ENCODE measurements around the gene RHBDD2. TPM values are rescaled to one million over a fixed set of nuclear protein-coding genes. Genes with fewer than 3 reads are reported as not detected.
"Not testable (repeated sequence)": the region's sequence is repeated elsewhere in the genome, so short reads cannot be mapped to it uniquely, and the experiment has no call there.

Gene RHBDD2
- total RNA-seq, 4 donors from 2014 or later = 35.5 to 76.9 (median 57.6) TPM

GRCh38 chr7:75889826-75890225 lies 11.0 kb downstream of the RHBDD2 start:
- Histone ChIP-seq H3K27ac (no peak overlapping the region), H3K27me3 (no peaks in the 10 kb centered on the region), H3K9me3 (no peaks in the 10 kb centered on the region), H3K4me1 (peaks cover 0 to 11% (median 0%) of the 10 kb centered on the region in 4 donors), H3K36me3 (peaks cover 0 to 36% (median 0%) of the 10 kb centered on the region in 3 donors), H3K4me3 (no peak overlapping the region)
- DNase-seq = no peak
- no peak for TF ChIP-seq POLR2A (IDR thresholded peaks at IDR 0.05)
- TF ChIP-seq CTCF (IDR thresholded peaks at IDR 0.05) = no peak

GRCh38 chr7:75891237-75891636 lies 12.4 kb downstream of the RHBDD2 start:
- not testable (repeated sequence) for H3K9me3 ChIP-seq, H3K4me1 ChIP-seq, DNase-seq, H3K27me3 ChIP-seq, H3K27ac ChIP-seq, H3K4me3 ChIP-seq
- peaks cover 0 to 22% (median 0%) of the 10 kb centered on the region in 3 donors for H3K36me3 ChIP-seq

- Histone ChIP-seq H3K4me3 (no peak overlapping the region), H3K27me3 (no peaks in the 10 kb centered on the region), H3K9me3 (no peaks in the 10 kb centered on the region), H3K4me1 (peaks cover 0 to 8% (median 0%) of the 10 kb centered on the region in 4 donors), H3K36me3 (peaks cover 0 to 15% (median 0%) of the 10 kb centered on the region in 3 donors), H3K27ac (peak overlapping the region in 1 of 4 donors; percentile 40)
- no peak for TF ChIP-seq CTCF (IDR thresholded peaks at IDR 0.05)
- TF ChIP-seq POLR2A (IDR thresholded peaks at IDR 0.05) = no peak
- no peak for DNase-seq
Observed at GRCh38 chr7:75891815-75892411, 13.1 kb downstream of the RHBDD2 start.

- peak in 1 of 3 donors; percentile 54 for DNase-seq
- H3K9me3 ChIP-seq = no peaks in the 10 kb centered on the region
- H3K4me3 ChIP-seq = no peak overlapping the region
- H3K36me3 ChIP-seq = peaks cover 0 to 12% (median 0%) of the 10 kb centered on the region in 3 donors
- H3K27me3 ChIP-seq = no peaks in the 10 kb centered on the region
- peak overlapping the region in 1 of 4 donors; percentile 22 for H3K27ac ChIP-seq
- peaks cover 0 to 8% (median 0%) of the 10 kb centered on the region in 4 donors for H3K4me1 ChIP-seq
- TF ChIP-seq CTCF (IDR thresholded peaks at IDR 0.05) (no peak), POLR2A (IDR thresholded peaks at IDR 0.05) (no peak)
Observed at GRCh38 chr7:75892634-75893272, 13.9 kb downstream of the RHBDD2 start.

GRCh38 chr7:75896803-75897327 lies 18.0 kb downstream of the RHBDD2 start:
- Histone ChIP-seq H3K9me3 (no peaks in the 10 kb centered on the region), H3K27ac (no peak overlapping the region), H3K4me3 (no peak overlapping the region), H3K36me3 (no peaks in the 10 kb centered on the region), H3K27me3 (no peaks in the 10 kb centered on the region), H3K4me1 (peaks cover 0 to 6% (median 0%) of the 10 kb centered on the region in 4 donors)
- DNase-seq = no peak
- TF ChIP-seq CTCF (IDR thresholded peaks at IDR 0.05) (no peak), POLR2A (IDR thresholded peaks at IDR 0.05) (no peak)

GRCh38 chr7:75900617-75901315 lies 21.9 kb downstream of the RHBDD2 start:
- Histone ChIP-seq H3K27me3 (no peaks in the 10 kb centered on the region), H3K36me3 (no peaks in the 10 kb centered on the region), H3K27ac (no peak overlapping the region), H3K9me3 (no peaks in the 10 kb centered on the region), H3K4me3 (no peak overlapping the region), H3K4me1 (no peaks in the 10 kb centered on the region)
- no peak for TF ChIP-seq CTCF (IDR thresholded peaks at IDR 0.05)
- TF ChIP-seq POLR2A (IDR thresholded peaks at IDR 0.05) = no peak
- DNase-seq = no peak
